Naive thymus-derived CD8-positive, alpha-beta T cell (primary cell): ENCODE data around the gene MYO1H. TPM values are rescaled to one million over a fixed set of nuclear protein-coding genes. Genes with fewer than 3 reads are reported as not detected.

Experiments
- ATAC-seq, 2 donors: fragments of 150-1000 bp; cut with Tn5 transposase in 1 of 2; sonication (Bioruptor Pico), chemical (Tn5 transposase) in 1 of 2; 1 replicate in 1 of 2; 2 replicates in 1 of 2; pipeline ENCODE4 v1.10.0; 2021; ENCODE audit warnings: mild to moderate bottlenecking in 2 of 2, moderate library complexity in 2 of 2
- POLR2A ChIA-PET: fragments of 350-600 bp; sonication (Branson Sonifier 250); formaldehyde crosslinking; loops from one replicate; lab custom pipeline; 2021; ENCODE audit warnings: antibody characterized with exemption; lab: Charles Lee
- DNase-seq, 10 donors: peaks; one replicate each; pipeline versions ENCODE4 v3.0.0 to v3.0.0-alpha.2; 2020 to 2022
- H3K27ac Mint-ChIP-seq, 10 donors: one replicate each; pipeline ENCODE4 v1.8.0; 2020 to 2022; ENCODE audit warnings: mild to moderate bottlenecking in 10 of 10, mixed read lengths in 10 of 10, moderate library complexity in 4 of 10, inconsistent platforms in 1 of 10
- H3K27me3 Mint-ChIP-seq, 5 donors: one replicate each; pipeline ENCODE4 v1.8.0; 2021 to 2022; ENCODE audit warnings: mixed read lengths in 5 of 5
- H3K36me3 Mint-ChIP-seq, 3 donors: one replicate each; pipeline ENCODE4 v1.8.0; 2020 to 2022; ENCODE audit warnings: mixed read lengths in 3 of 3, mild to moderate bottlenecking in 2 of 3, inconsistent platforms in 1 of 3
- H3K4me1 Mint-ChIP-seq, 4 donors: one replicate each; pipeline ENCODE4 v1.8.0; 2021 to 2022; ENCODE audit warnings: mixed read lengths in 4 of 4
- H3K4me3 Mint-ChIP-seq, 10 donors: one replicate each; pipeline ENCODE4 v1.8.0; 2020 to 2022; ENCODE audit warnings: mild to moderate bottlenecking in 10 of 10, mixed read lengths in 10 of 10, moderate library complexity in 6 of 10, inconsistent platforms in 1 of 10
- H3K9me3 Mint-ChIP-seq, 9 donors: one replicate each; pipeline ENCODE4 v1.8.0; 2020 to 2022; ENCODE audit warnings: mixed read lengths in 9 of 9, mild to moderate bottlenecking in 3 of 9, inconsistent platforms in 1 of 9, moderate library complexity in 1 of 9
- polyA plus RNA-seq, 3 donors: library from polyadenylated mRNA; unstranded; fragments of 300-500 nt; fragmentation: Illumina TruSeq; gene quantifications; one replicate each; pipeline ENCODE4 v1.2.3, GENCODE V29; 2021
- total RNA-seq, 8 experiments: library from RNA in 2 of 8; stranded (reverse) in 2 of 8; gene quantifications; one replicate each; pipeline ENCODE4 v1.2.3 and lab custom pipeline; 2021 to 2026

Gene MYO1H
- total and polyA plus RNA-seq, 5 experiments from 2014 or later = not detected

DNA sequence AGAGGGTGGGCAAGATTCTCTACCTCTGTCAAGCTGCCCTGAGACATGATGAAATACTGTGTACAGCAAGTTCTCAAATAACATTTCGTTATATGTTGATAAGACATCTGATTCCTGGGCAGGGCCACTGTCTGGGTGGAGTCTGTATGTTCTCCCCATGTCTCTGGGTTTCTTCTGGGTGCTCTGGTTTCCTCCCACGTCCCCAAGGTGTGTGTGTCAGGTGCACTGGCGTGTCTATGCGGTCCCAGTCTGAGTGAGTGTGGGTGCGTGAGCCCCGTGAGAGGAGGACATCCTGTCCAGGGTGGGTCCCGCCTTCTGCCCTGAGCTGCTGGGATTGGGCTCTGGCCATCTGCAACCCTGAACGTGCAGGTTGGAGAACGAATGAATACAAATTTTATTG is 99.8 kb downstream of the MYO1H start:
- peaks cover 0 to 68% (median 9%) of the 10 kb centered on the region in 3 donors for H3K36me3 Mint-ChIP-seq
- POLR2A ChIA-PET = no interaction called here
- no peak overlapping the region for H3K27ac Mint-ChIP-seq

GRCh38 chr12:109448272-109448671 is 100.6 kb downstream of the MYO1H start:
- Mint-ChIP-seq H3K4me3 (no peak overlapping the region), H3K27ac (peak overlapping the region in 1 of 10 donors; percentile 62), H3K9me3 (no peaks in the 10 kb centered on the region), H3K4me1 (peaks cover 0 to 28% (median 3%) of the 10 kb centered on the region in 4 donors), H3K27me3 (no peaks in the 10 kb centered on the region), H3K36me3 (peaks cover 0 to 75% (median 9%) of the 10 kb centered on the region in 3 donors)
- no peak for ATAC-seq
- DNase-seq = no peak
- POLR2A ChIA-PET = no interaction called here

More for the DNA sequence above, 99.8 kb downstream of the MYO1H start:
- H3K4me1 Mint-ChIP-seq = peaks cover 0 to 27% (median 3%) of the 10 kb centered on the region in 4 donors
- H3K9me3 Mint-ChIP-seq = no peaks in the 10 kb centered on the region
- ATAC-seq (no peak), DNase-seq (no peak)
- H3K4me3 Mint-ChIP-seq = no peak overlapping the region
- H3K27me3 Mint-ChIP-seq = no peaks in the 10 kb centered on the region

DNA sequence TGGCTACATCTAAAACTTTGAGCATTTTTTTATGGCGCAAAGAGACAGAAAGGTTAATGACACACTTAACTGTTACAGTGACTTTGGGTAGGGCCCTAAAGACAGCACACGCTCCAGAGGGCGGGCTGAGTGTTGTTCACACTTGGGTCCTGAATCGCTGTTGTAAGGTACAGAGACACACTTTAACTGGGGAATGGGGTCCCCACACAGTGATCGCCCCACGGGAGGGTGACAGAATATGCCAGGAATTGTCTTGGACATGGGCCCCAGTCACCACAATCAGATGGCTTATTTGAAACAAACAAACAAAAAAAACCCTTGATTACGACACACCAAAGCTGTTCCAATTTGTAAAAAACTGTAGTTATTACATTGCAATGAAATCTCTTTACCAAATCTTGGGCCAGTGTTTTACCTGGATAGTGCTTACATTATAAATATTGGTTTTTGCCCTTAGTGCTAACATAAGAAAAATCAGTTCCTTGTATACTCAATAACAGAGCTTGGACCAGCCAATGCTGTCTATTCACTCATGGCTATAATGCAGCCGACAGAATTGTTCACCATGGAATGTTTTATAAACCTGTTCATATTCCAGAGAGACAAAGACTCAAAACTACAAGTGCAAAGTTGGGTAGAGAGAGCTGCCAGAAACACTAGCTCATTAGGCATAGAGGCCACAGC is 101.1 kb downstream of the MYO1H start:
- Mint-ChIP-seq H3K27me3 (no peaks in the 10 kb centered on the region), H3K36me3 (peaks cover 0 to 81% (median 9%) of the 10 kb centered on the region in 3 donors), H3K9me3 (no peaks in the 10 kb centered on the region), H3K27ac (peak overlapping the region in 2 of 10 donors; percentile 62 to 75), H3K4me3 (no peak overlapping the region), H3K4me1 (peaks cover 0 to 28% (median 3%) of the 10 kb centered on the region in 4 donors)
- ATAC-seq (no peak), DNase-seq (no peak)
- POLR2A ChIA-PET = no interaction called here

- Mint-ChIP-seq H3K4me3 (peak overlapping the region in 1 of 10 donors; percentile 5), H3K27me3 (no peaks in the 10 kb centered on the region), H3K9me3 (no peaks in the 10 kb centered on the region), H3K4me1 (peaks cover 0 to 28% (median 3%) of the 10 kb centered on the region in 4 donors), H3K27ac (peak overlapping the region in 2 of 10 donors; percentile 53 to 71), H3K36me3 (peaks cover 0 to 84% (median 14%) of the 10 kb centered on the region in 3 donors)
- POLR2A ChIA-PET = no interaction called here
- DNase-seq = no peak
- no peak for ATAC-seq
Measured at GRCh38 chr12:109449845-109450532, 102.3 kb downstream of the MYO1H start.

DNA sequence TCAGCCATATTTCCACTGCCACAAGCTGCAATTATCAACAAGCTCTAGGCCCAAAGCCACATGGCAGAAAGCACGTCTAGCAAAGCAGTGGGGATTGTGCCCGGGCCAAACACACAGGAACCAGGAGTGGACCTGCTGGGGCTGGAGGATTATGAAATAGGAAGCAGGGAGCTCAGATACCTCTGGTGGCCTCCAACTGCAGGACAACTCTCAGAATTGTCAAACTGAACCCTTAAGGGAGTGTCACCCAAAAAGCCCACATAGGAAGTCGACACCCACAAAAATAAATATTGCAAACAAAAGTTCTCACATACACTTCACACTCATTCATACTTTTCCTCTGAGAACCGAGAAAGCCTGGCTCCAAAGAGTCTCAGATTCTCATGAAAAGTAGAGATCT is 103.3 kb downstream of the MYO1H start:
- no peaks in the 10 kb centered on the region for H3K27me3 Mint-ChIP-seq
- peaks cover 0 to 28% (median 3%) of the 10 kb centered on the region in 4 donors for H3K4me1 Mint-ChIP-seq
- peaks cover 0 to 84% (median 22%) of the 10 kb centered on the region in 3 donors for H3K36me3 Mint-ChIP-seq
- H3K9me3 Mint-ChIP-seq = no peaks in the 10 kb centered on the region
- H3K4me3 Mint-ChIP-seq = peak overlapping the region in 1 of 10 donors; percentile 50
- POLR2A ChIA-PET = no interaction called here
- DNase-seq = no peak
- no peak for ATAC-seq
- peak overlapping the region in 2 of 10 donors; percentile 3 to 53 for H3K27ac Mint-ChIP-seq

- H3K9me3 Mint-ChIP-seq = no peaks in the 10 kb centered on the region
- no peak for DNase-seq
- POLR2A ChIA-PET = no interaction called here
- no peak for ATAC-seq
- H3K36me3 Mint-ChIP-seq = peaks cover 0 to 84% (median 26%) of the 10 kb centered on the region in 3 donors
- H3K27me3 Mint-ChIP-seq = no peaks in the 10 kb centered on the region
- peaks cover 0 to 28% (median 3%) of the 10 kb centered on the region in 4 donors for H3K4me1 Mint-ChIP-seq
- H3K27ac Mint-ChIP-seq = peak overlapping the region in 1 of 10 donors; percentile 3
- peak overlapping the region in 1 of 10 donors; percentile 50 for H3K4me3 Mint-ChIP-seq
Measured at GRCh38 chr12:109451400-109451799, 103.7 kb downstream of the MYO1H start.

- no peak for ATAC-seq
- Mint-ChIP-seq H3K27me3 (no peaks in the 10 kb centered on the region), H3K36me3 (peaks cover 0 to 92% (median 36%) of the 10 kb centered on the region in 3 donors), H3K9me3 (no peaks in the 10 kb centered on the region), H3K4me1 (peaks cover 0 to 28% (median 3%) of the 10 kb centered on the region in 4 donors), H3K27ac (no peak overlapping the region), H3K4me3 (no peak overlapping the region)
- POLR2A ChIA-PET = no interaction called here
- DNase-seq = no peak
Measured at GRCh38 chr12:109452489-109452888, 104.8 kb downstream of the MYO1H start.

GRCh38 chr12:109455706-109456105 is 108.0 kb downstream of the MYO1H start:
- Mint-ChIP-seq H3K4me3 (no peak overlapping the region), H3K27ac (no peak overlapping the region), H3K27me3 (no peaks in the 10 kb centered on the region), H3K36me3 (peaks cover 10 to 91% (median 30%) of the 10 kb centered on the region in 3 donors), H3K9me3 (no peaks in the 10 kb centered on the region), H3K4me1 (peaks cover 7 to 43% (median 13%) of the 10 kb centered on the region in 4 donors)
- POLR2A ChIA-PET = no interaction called here
- no peak for DNase-seq
- no peak for ATAC-seq

DNA sequence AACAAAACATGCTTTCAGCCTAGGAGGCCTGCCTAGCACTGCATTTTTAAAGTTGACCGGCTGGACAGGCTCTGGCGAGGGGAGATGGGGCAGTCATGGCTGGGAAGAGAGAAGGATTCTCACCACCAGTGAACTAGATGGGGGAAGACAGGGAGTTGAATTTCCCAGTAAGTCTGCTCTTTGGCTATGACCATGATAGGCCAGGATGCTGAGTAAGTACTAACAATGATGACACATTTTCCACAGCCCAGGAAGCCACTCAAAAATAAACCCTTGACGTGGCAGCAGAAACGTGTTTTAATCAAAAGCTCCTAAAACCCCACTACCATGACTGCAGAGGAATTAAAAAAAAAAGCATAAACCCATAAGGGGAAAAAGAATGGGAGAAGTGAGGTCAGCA is 110.4 kb downstream of the MYO1H start:
- H3K27ac Mint-ChIP-seq = peak overlapping the region in 3 of 10 donors; percentile 1 to 70 (median 56)
- POLR2A ChIA-PET = no interaction called here
- peaks cover 10 to 70% (median 28%) of the 10 kb centered on the region in 3 donors for H3K36me3 Mint-ChIP-seq
- H3K9me3 Mint-ChIP-seq = no peaks in the 10 kb centered on the region
- DNase-seq = no peak
- peaks cover 12 to 53% (median 31%) of the 10 kb centered on the region in 4 donors for H3K4me1 Mint-ChIP-seq
- peak overlapping the region in 1 of 10 donors; percentile 32 for H3K4me3 Mint-ChIP-seq
- no peak for ATAC-seq
- no peaks in the 10 kb centered on the region for H3K27me3 Mint-ChIP-seq

DNA sequence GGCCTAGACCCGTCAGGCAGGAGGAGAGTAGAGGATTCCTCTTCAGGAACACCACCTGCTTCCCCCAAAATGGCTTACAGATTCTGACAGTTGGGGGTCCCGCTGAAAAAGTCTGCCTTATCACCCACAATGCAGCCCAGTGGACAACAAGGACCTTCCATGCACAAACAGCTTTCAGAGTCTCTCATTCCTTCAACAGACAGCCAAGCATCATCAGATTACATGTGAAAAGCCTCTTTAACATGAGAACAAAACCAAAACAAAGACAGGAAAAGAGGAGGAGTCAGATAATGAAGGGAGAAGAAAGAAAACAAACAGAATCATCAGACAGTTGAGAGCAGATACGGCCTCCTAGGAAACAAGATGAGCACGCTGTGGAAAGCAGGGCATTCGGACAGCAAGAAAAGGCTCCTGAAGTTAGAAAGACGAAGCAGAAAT is 111.1 kb downstream of the MYO1H start:
- POLR2A ChIA-PET = no interaction called here
- H3K9me3 Mint-ChIP-seq = no peaks in the 10 kb centered on the region
- peak overlapping the region in 4 of 10 donors; percentile 7 to 68 (median 26) for H3K27ac Mint-ChIP-seq
- ATAC-seq (no peak), DNase-seq (no peak)
- no peaks in the 10 kb centered on the region for H3K27me3 Mint-ChIP-seq
- H3K4me3 Mint-ChIP-seq = peak overlapping the region in 1 of 10 donors; percentile 11
- peaks cover 17 to 60% (median 38%) of the 10 kb centered on the region in 4 donors for H3K4me1 Mint-ChIP-seq
- peaks cover 10 to 63% (median 28%) of the 10 kb centered on the region in 3 donors for H3K36me3 Mint-ChIP-seq

- Mint-ChIP-seq H3K4me3 (no peak overlapping the region), H3K27me3 (no peaks in the 10 kb centered on the region), H3K4me1 (peaks cover 18 to 65% (median 43%) of the 10 kb centered on the region in 4 donors), H3K27ac (peak overlapping the region in 2 of 10 donors; percentile 7 to 45), H3K36me3 (peaks cover 10 to 62% (median 26%) of the 10 kb centered on the region in 3 donors), H3K9me3 (no peaks in the 10 kb centered on the region)
- POLR2A ChIA-PET = no interaction called here
- ATAC-seq (no peak), DNase-seq (no peak)
Measured at GRCh38 chr12:109459247-109459646, 111.5 kb downstream of the MYO1H start.

DNA sequence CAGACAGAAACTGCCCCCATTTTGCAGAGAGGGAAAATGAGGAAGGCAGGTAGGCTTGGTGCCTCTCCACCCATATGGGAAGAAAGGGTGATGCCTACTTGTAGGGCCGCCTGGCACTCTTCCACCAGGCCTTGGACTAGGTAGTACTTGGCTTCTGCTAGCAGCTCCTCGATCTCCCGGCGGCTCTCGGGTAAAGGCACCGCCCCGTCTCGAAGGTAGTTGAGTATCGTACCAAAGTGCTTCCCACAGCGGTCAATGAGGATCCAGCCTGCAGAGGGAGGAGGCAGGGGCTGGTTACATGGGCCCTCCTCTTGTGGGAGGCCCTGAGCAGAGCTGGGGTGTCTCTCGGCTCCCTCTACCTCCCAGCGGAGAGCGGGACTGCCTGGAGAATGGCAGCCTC is 112.8 kb downstream of the MYO1H start:
- Mint-ChIP-seq H3K27ac (no peak overlapping the region), H3K9me3 (no peaks in the 10 kb centered on the region), H3K27me3 (no peaks in the 10 kb centered on the region), H3K36me3 (peaks cover 10 to 55% (median 20%) of the 10 kb centered on the region in 3 donors), H3K4me3 (no peak overlapping the region), H3K4me1 (peaks cover 25 to 71% (median 55%) of the 10 kb centered on the region in 4 donors)
- POLR2A ChIA-PET = no interaction called here
- DNase-seq (no peak), ATAC-seq (no peak)
